ENCODE measurements around the gene JAG2. TPM values are rescaled to one million over a fixed set of nuclear protein-coding genes. Genes with fewer than 3 reads are reported as not detected.

JAG2 gene
- total RNA-seq, 6 experiments from 2014 or later: 1.1 to 3.5 (median 1.2) TPM

GRCh38 chr14:105172476-105172875, 3.9 kb upstream of the JAG2 start:
- no peaks in the 10 kb centered on the region for H3K36me3 ChIP-seq
- no peaks in the 10 kb centered on the region for H3K9me3 ChIP-seq
- WGBS (ENCODE audit: insufficient coverage, low coverage, low lambda C conversion rate, missing lambda C conversion rate): no CpG with 5 or more reads among the region's 7 CpGs
- H3K27me3 ChIP-seq: no peaks in the 10 kb centered on the region
- DNase-seq (no peak), ATAC-seq (no peak)
- intact Hi-C loops (cut with DNase I): no loop called here
- H3K4me3 ChIP-seq: no peak overlapping the region
- TF ChIP-seq, protein P1, sequence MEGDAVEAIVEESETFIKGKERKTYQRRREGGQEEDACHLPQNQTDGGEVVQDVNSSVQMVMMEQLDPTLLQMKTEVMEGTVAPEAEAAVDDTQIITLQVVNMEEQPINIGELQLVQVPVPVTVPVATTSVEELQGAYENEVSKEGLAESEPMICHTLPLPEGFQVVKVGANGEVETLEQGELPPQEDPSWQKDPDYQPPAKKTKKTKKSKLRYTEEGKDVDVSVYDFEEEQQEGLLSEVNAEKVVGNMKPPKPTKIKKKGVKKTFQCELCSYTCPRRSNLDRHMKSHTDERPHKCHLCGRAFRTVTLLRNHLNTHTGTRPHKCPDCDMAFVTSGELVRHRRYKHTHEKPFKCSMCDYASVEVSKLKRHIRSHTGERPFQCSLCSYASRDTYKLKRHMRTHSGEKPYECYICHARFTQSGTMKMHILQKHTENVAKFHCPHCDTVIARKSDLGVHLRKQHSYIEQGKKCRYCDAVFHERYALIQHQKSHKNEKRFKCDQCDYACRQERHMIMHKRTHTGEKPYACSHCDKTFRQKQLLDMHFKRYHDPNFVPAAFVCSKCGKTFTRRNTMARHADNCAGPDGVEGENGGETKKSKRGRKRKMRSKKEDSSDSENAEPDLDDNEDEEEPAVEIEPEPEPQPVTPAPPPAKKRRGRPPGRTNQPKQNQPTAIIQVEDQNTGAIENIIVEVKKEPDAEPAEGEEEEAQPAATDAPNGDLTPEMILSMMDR (IDR thresholded peaks at IDR 0.05): no peak
- no peak for TF ChIP-seq POLR2A (IDR thresholded peaks at IDR 0.05)
- H3K27ac ChIP-seq: no peak overlapping the region
- H3K4me1 ChIP-seq: peaks cover 0 to 5% (median 0%) of the 10 kb centered on the region in 4 donors

- Histone ChIP-seq H3K36me3 (no peaks in the 10 kb centered on the region), H3K9me3 (no peaks in the 10 kb centered on the region), H3K27ac (no peak overlapping the region), H3K4me1 (peaks cover 0 to 5% (median 0%) of the 10 kb centered on the region in 4 donors), H3K4me3 (no peak overlapping the region), H3K27me3 (no peaks in the 10 kb centered on the region)
- intact Hi-C loops (cut with DNase I): no loop called here
- TF ChIP-seq, protein P1 (IDR thresholded peaks at IDR 0.05): no peak
- no peak for TF ChIP-seq POLR2A (IDR thresholded peaks at IDR 0.05)
- ATAC-seq (peak in 1 of 4 donors; percentile 5), DNase-seq (no peak)
- WGBS (ENCODE audit: insufficient coverage, low coverage, low lambda C conversion rate, missing lambda C conversion rate): 0% methylated on average over 1 of the region's 19 CpGs
Observed at GRCh38 chr14:105171004-105171673, 2.6 kb upstream of the JAG2 start.

- no peaks in the 10 kb centered on the region for H3K27me3 ChIP-seq
- TF ChIP-seq, protein P1 (IDR thresholded peaks at IDR 0.05): no peak
- TF ChIP-seq POLR2A (IDR thresholded peaks at IDR 0.05): no peak
- DNase-seq: no peak
- no peaks in the 10 kb centered on the region for H3K36me3 ChIP-seq
- no peak for ATAC-seq
- WGBS (ENCODE audit: insufficient coverage, low coverage, low lambda C conversion rate, missing lambda C conversion rate): 50% methylated on average over 2 of the region's 22 CpGs
- no peak overlapping the region for H3K27ac ChIP-seq
- H3K4me3 ChIP-seq: no peak overlapping the region
- peaks cover 0 to 5% (median 0%) of the 10 kb centered on the region in 4 donors for H3K4me1 ChIP-seq
- intact Hi-C loops (cut with DNase I): no loop called here
- no peaks in the 10 kb centered on the region for H3K9me3 ChIP-seq
Observed at GRCh38 chr14:105169776-105170655, 1.4 kb upstream of the JAG2 start.

DNA sequence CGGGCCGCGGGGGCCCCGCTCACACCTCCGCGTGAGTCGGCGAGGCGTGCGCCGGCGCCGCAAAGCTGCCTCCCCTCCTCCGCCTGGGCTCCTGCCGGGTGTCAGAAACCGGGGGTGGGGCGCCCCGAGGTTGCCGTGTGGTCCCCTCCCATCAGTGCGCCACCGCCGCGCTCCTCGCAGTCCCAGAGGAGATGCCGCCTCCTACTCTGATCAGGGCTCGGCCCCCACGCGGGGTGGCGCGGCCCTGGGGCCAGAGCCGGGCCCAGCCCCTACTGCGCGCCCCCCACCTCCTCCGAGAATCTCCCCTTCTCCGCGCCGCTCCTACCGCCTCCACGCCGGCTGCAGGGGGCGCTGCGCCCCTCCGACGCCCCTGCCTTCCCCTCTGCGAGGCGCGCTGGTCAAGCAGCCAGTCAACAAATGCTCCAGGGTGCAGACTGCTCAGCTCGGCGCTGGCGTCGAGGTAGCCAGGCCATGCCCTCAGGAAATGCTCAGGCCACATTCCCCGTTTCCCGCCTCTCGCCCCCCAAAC, 467 bp upstream of the JAG2 start:
- no peak for DNase-seq
- Histone ChIP-seq H3K36me3 (no peaks in the 10 kb centered on the region), H3K27me3 (no peaks in the 10 kb centered on the region), H3K9me3 (no peaks in the 10 kb centered on the region), H3K27ac (no peak overlapping the region), H3K4me3 (no peak overlapping the region), H3K4me1 (peaks cover 0 to 5% (median 0%) of the 10 kb centered on the region in 4 donors)
- intact Hi-C loops (cut with DNase I): no loop called here
- 19% methylated on average over 4 of the region's 54 CpGs for WGBS (ENCODE audit: insufficient coverage, low coverage, low lambda C conversion rate, missing lambda C conversion rate)
- peak; percentile 4 to 21 (median 13) for ATAC-seq
- TF ChIP-seq POLR2A (IDR thresholded peaks at IDR 0.05): no peak
- TF ChIP-seq, protein P1 (IDR thresholded peaks at IDR 0.05): peak; percentile 20 to 38 (median 32)
